HepG2 (cell line): Measurements from ENCODE around the gene GPR107. TPM values are rescaled to one million over a fixed set of nuclear protein-coding genes. Genes with fewer than 3 reads are reported as not detected.

Experiments
- ATAC-seq: fragments of 200-7000 bp; cut with Tn5 transposase; 3 replicates; pipeline ENCODE4 v1.9.1; 2020; ENCODE audit warnings: mild to moderate bottlenecking, moderate library complexity
- BruUV-seq: library from RNA; stranded (reverse); fragments of 400-500 nt; replicated peaks from 2 replicates; lab custom pipeline; 2021; lab: Mats Ljungman, UMichigan
- CTCF ChIA-PET: fragments of 300-600 bp; formaldehyde crosslinking; extraction: SDS; loops from one replicate; lab custom pipeline; 2021; ENCODE audit warnings: low total read pairs, inconsistent platforms, low intra/inter-chr PET ratio; lab: Yijun Ruan, JAX
- POLR2A ChIA-PET: fragments of 350-600 bp; sonication (Branson Sonifier 250); formaldehyde crosslinking; loops from one replicate; lab custom pipeline; 2020; ENCODE audit warnings: antibody characterized with exemption, inconsistent platforms; lab: Yijun Ruan, JAX
- DNase-seq: peaks from one replicate; pipeline ENCODE4 v3.0.0-alpha.2; 2015; ENCODE audit warnings: low spot score
- FAIRE-seq: peaks from 3 replicates; lab custom pipeline; 2011; peaks lifted over from hg19 to GRCh38; lab: Jason Lieb, UNC
- H2AFZ ChIP-seq: one replicate; pipeline ENCODE4 v1.6.1; 2011; ENCODE audit warnings: low read length, inconsistent platforms
- H3K27ac ChIP-seq: fragments of 300-600 bp; 3 replicates; pipeline ENCODE4 v1.8.0; 2011; ENCODE audit warnings: mixed run types, mild to moderate bottlenecking, mixed read lengths, low read length, inconsistent platforms; ENCODE audit not compliant: insufficient read depth; ENCODE audit errors: extremely low read length
- H3K27me3 ChIP-seq, 2 experiments: fragments of 200-600 bp in 1 of 2; 2 replicates in 1 of 2; 3 replicates in 1 of 2; pipeline versions ENCODE4 v1.6.0 to v1.8.0; 2011; ENCODE audit warnings: low read length in 2 of 2, mild to moderate bottlenecking in 2 of 2, moderate library complexity in 2 of 2, inconsistent platforms in 1 of 2; ENCODE audit not compliant: insufficient read depth in 2 of 2, control insufficient read depth in 1 of 2
- H3K36me3 ChIP-seq, 2 experiments: fragments of 200-600 bp in 1 of 2; replicated peaks in 1 of 2; 2 replicates in 1 of 2; 3 replicates in 1 of 2; pipeline versions ENCODE4 v1.5.1 to v1.8.0; 2011; ENCODE audit warnings: low read length in 2 of 2, inconsistent platforms in 1 of 2; ENCODE audit not compliant: insufficient read depth in 2 of 2, control insufficient read depth in 1 of 2
- H3K4me1 ChIP-seq: 2 replicates; pipeline ENCODE4 v1.5.1; 2012; ENCODE audit warnings: low read length, inconsistent platforms; ENCODE audit not compliant: insufficient read depth
- H3K4me2 ChIP-seq: 2 replicates; pipeline ENCODE4 v1.6.0; 2011; ENCODE audit warnings: low read depth, low read length, inconsistent platforms
- H3K4me3 ChIP-seq, 3 experiments: fragments of 200-600 bp in 1 of 3; sonication (generic), shearing (Covaris generic) in 1 of 3; replicated peaks in 1 of 3; 2 replicates each; pipeline ENCODE4 v1.5.1; 2011 to 2016; ENCODE audit warnings: low read length in 3 of 3, inconsistent platforms in 2 of 3, low read depth in 2 of 3, mild to moderate bottlenecking in 2 of 3, control low read depth in 1 of 3, mixed read lengths in 1 of 3; ENCODE audit not compliant: insufficient read depth in 1 of 3
- H3K79me2 ChIP-seq: one replicate; pipeline ENCODE4 v1.6.1; 2011; ENCODE audit warnings: low read length, inconsistent platforms; ENCODE audit not compliant: insufficient read depth
- H3K9ac ChIP-seq: 2 replicates; pipeline ENCODE4 v1.6.0; 2011; ENCODE audit warnings: mild to moderate bottlenecking, low read depth, low read length, inconsistent platforms; ENCODE audit not compliant: insufficient read depth
- H3K9me3 ChIP-seq: 2 replicates; pipeline ENCODE4 v1.5.1; 2012; ENCODE audit warnings: mild to moderate bottlenecking, low read length
- H4K20me1 ChIP-seq: 2 replicates; pipeline ENCODE4 v1.6.0; 2011; ENCODE audit warnings: inconsistent platforms, mild to moderate bottlenecking, low read length, moderate library complexity; ENCODE audit not compliant: insufficient read depth
- CCDC6 ChIP-seq: sonication (generic); formaldehyde crosslinking; IDR thresholded peaks from 2 replicates; pipeline ENCODE4 v1.8.1; 2022; ENCODE audit warnings: mild to moderate bottlenecking, missing genetic modification reagents, moderate library complexity
- E2F1 ChIP-seq: sonication (generic); formaldehyde crosslinking; IDR thresholded peaks from 2 replicates; pipeline ENCODE4 v1.5.0; 2020; ENCODE audit warnings: missing genetic modification reagents
- ETV5 ChIP-seq: IDR thresholded peaks from 2 replicates; pipeline ENCODE4 v1.6.1; 2018; ENCODE audit warnings: missing biosample characterization, missing genetic modification reagents, inconsistent platforms, borderline replicate concordance
- HNF4A ChIP-seq: sonication (generic); formaldehyde crosslinking; IDR thresholded peaks from 2 replicates; pipeline ENCODE4 v1.4.0; 2020; ENCODE audit warnings: missing genetic modification reagents
- KDM6A ChIP-seq: IDR thresholded peaks from 2 replicates; pipeline ENCODE4 v1.6.1; 2016; ENCODE audit warnings: low read depth
- KIAA2018 ChIP-seq: sonication (generic); formaldehyde crosslinking; IDR thresholded peaks from 2 replicates; pipeline ENCODE4 v1.5.0; 2020; ENCODE audit warnings: mild to moderate bottlenecking, missing genetic modification reagents, borderline replicate concordance
- MAFK ChIP-seq, 2 experiments: IDR thresholded peaks in 1 of 2; conservative IDR thresholded peaks in 1 of 2; 2 replicates each; pipeline ENCODE4 v1.6.1; 2011; ENCODE audit warnings: improper control_type of control experiment in 2 of 2, low read length in 2 of 2
- NFE2 ChIP-seq: sonication (generic); formaldehyde crosslinking; IDR thresholded peaks from 2 replicates; pipeline ENCODE4 v1.4.0; 2020; ENCODE audit warnings: missing genetic modification reagents
- STAT6 ChIP-seq: sonication (generic); formaldehyde crosslinking; IDR thresholded peaks from 2 replicates; pipeline ENCODE4 v1.4.0; 2020; ENCODE audit warnings: missing genetic modification reagents, mild to moderate bottlenecking, borderline replicate concordance
- TP53 ChIP-seq: sonication (generic); formaldehyde crosslinking; conservative IDR thresholded peaks from 2 replicates; pipeline ENCODE4 v1.4.0; 2020; ENCODE audit warnings: missing genetic modification reagents
- ZNF20 ChIP-seq: sonication (generic); formaldehyde crosslinking; IDR thresholded peaks from 2 replicates; pipeline ENCODE4 v1.4.0; 2020; ENCODE audit warnings: mild to moderate bottlenecking, moderate library complexity, missing genetic modification reagents
- ZNF570 ChIP-seq: sonication (generic); formaldehyde crosslinking; IDR thresholded peaks from 2 replicates; pipeline ENCODE4 v1.4.0; 2020; ENCODE audit warnings: mild to moderate bottlenecking, missing genetic modification reagents, borderline replicate concordance
- ZNF572 ChIP-seq: sonication (generic); formaldehyde crosslinking; IDR thresholded peaks from 2 replicates; pipeline ENCODE4 v1.5.1; 2020; ENCODE audit warnings: mild to moderate bottlenecking, missing genetic modification reagents
- ZNF879 ChIP-seq: sonication (generic); formaldehyde crosslinking; IDR thresholded peaks from 2 replicates; pipeline ENCODE4 v1.8.1; 2023; ENCODE audit warnings: missing genetic modification reagents
- WGBS: methylation state at CpG from one replicate; pipeline ENCODE4 v1.1.6; 2017; ENCODE audit warnings: low lambda C conversion rate; 5-methylcytosine and 5-hydroxymethylcytosine counted together
- in situ Hi-C: cut with HindIII; loops from 2 replicates; pipeline ENCODE4 v1.10.0; 2017; ENCODE audit warnings: low pct_unique_long_range_greater_than_20kb; ENCODE audit not compliant: extremely low pct_ligation_motif_present
- intact Hi-C: fragments of 100-400 bp; cut with micrococcal nuclease; formaldehyde crosslinking; loops from one replicate; pipeline ENCODE4 v1.10.0; 2022; ENCODE audit not compliant: unreplicated experiment
- polyA plus RNA-seq, 8 experiments: library from polyadenylated mRNA; depleted of rRNA in 3 of 8; stranded (reverse) in 7 of 8; unstranded in 1 of 8; fragments of >200 nt; fragmentation: Illumina TruSeq in 4 of 8; extraction: Trizol in 4 of 8; gene quantifications; 2 replicates each; pipeline versions ENCODE4 v1.2.1 to v1.2.3, GENCODE V29; 2011 to 2016; ENCODE audit warnings: low read depth in 4 of 8, missing spikeins in 1 of 8, mixed read lengths in 1 of 8; ENCODE audit not compliant: insufficient read depth in 1 of 8
- total RNA-seq, 5 experiments: library from RNA; depleted of rRNA; stranded (reverse); fragments of >200 nt; fragmentation: Illumina TruSeq; extraction: Trizol; gene quantifications; 2 replicates each; pipeline ENCODE4 v1.2.3, GENCODE V29; 2016; ENCODE audit warnings: low read depth in 1 of 5

GPR107 gene
- total and polyA plus RNA-seq, 2 of the 13 experiments (the other 11 are each of a cell fraction or from before 2014, with no cell fraction given) = 22.5 to 24.4 TPM

- CTCF ChIA-PET = no interaction called here
- Histone ChIP-seq H3K79me2 (no peaks in the 10 kb centered on the region), H3K36me3 (no peaks in the 10 kb centered on the region), H3K27me3 (no peaks in the 10 kb centered on the region), H3K27ac (no peak overlapping the region), H3K9ac (no peak overlapping the region), H4K20me1 (no peaks in the 10 kb centered on the region), H2AFZ (no peak overlapping the region), H3K9me3 (no peaks in the 10 kb centered on the region), H3K4me3 (no peak overlapping the region), H3K4me2 (no peak overlapping the region), H3K4me1 (peaks cover 30% of the 10 kb centered on the region)
- WGBS = 56% methylated on average over 3 of the region's 6 CpGs
- POLR2A ChIA-PET = no interaction called here
- ATAC-seq = no peak
- intact Hi-C loops = no loop called here
- no TSS peak for BruUV-seq
- no peak for DNase-seq
- FAIRE-seq = no peak
- in situ Hi-C loops = no loop called here
- TF ChIP-seq ZNF20 (CRISPR knock-in tag) = no peak
- TF ChIP-seq ZNF572 = no peak
- no peak for TF ChIP-seq TP53 (CRISPR knock-in tag)
- no peak for TF ChIP-seq KDM6A (CRISPR knock-in tag)
- no peak for TF ChIP-seq NFE2
- no peak for TF ChIP-seq E2F1 (CRISPR knock-in tag)
- no peak for TF ChIP-seq ZNF879
- no peak for TF ChIP-seq HNF4A (CRISPR knock-in tag)
- no peak for TF ChIP-seq KIAA2018
- TF ChIP-seq ZNF570 = no peak
- TF ChIP-seq CCDC6 = no peak
- no peak for TF ChIP-seq ETV5 (CRISPR knock-in tag)
- TF ChIP-seq MAFK (conservative IDR thresholded peaks at IDR 0.05 in 1 of 2, IDR thresholded peaks at IDR 0.05 in 1 of 2; ENCODE audit: low read length in 2 of 2) = no peak
- TF ChIP-seq STAT6 (CRISPR knock-in tag) = no peak
Observed at GRCh38 chr9:130186051-130186450, 132.3 kb downstream of the GPR107 start.
